HL-60/S4 (cell line): ENCODE results near the gene CLIC4.
"Not testable (repeated sequence)": the region's sequence is repeated elsewhere in the genome, so short reads cannot be mapped to it uniquely, and the experiment has no call there.

ENCODE experiments used
- in situ Hi-C: fragments of 300-500 bp; cut with MboI; formaldehyde crosslinking; loops from 2 replicates; pipeline ENCODE4 v1.14.3; 2022; ENCODE audit warnings: low sequenced_read_pairs

CLIC4 gene

DNA sequence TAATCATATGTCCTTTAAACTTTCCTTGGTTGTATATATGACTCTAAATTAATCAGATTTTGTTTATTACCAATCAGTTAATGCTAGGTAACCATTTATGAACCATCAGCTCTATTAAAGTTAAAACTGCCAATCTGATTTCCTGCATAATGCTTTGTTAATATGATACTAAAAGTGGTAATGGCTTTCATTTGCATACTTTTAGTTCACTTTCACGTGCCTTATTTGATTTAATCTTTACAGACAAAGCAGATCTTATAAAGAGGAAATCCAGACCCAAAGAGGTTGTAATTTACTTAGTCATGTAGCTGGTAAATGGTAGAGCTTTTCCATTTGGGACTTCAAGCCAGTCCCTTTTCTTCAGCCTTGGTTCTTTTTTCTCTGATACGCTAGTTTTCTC lies 61.3 kb downstream of the CLIC4 start:
- in situ Hi-C loops: no loop called here

- in situ Hi-C loops: not testable (repeated sequence)
Measured at GRCh38 chr1:24811494-24811893, 66.2 kb downstream of the CLIC4 start.

- in situ Hi-C loops: not testable (repeated sequence)
Measured at GRCh38 chr1:24820221-24820620, 75.0 kb downstream of the CLIC4 start.

- in situ Hi-C loops: no loop called here
Measured at GRCh38 chr1:24822887-24823286, 77.6 kb downstream of the CLIC4 start.

DNA sequence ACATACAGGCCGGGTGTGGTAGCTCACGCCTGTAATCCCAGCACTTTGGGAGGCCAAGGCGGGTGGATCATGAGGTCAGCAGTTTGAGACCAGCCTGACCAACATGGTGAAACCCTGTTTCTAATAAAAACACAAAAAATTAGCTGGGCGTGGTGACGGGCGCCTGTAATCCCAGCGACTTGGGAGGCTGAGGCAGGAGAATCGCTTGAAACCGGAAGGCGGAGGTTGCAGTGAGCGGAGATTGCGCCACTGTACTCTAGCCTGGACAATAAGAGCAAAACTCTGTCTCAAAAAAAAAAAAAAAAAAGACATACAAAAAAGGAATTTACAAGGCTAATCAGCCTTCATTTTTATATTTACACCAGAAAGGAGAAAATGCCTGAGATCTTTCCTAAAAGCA lies 78.2 kb downstream of the CLIC4 start:
- in situ Hi-C loops: not testable (repeated sequence)

DNA sequence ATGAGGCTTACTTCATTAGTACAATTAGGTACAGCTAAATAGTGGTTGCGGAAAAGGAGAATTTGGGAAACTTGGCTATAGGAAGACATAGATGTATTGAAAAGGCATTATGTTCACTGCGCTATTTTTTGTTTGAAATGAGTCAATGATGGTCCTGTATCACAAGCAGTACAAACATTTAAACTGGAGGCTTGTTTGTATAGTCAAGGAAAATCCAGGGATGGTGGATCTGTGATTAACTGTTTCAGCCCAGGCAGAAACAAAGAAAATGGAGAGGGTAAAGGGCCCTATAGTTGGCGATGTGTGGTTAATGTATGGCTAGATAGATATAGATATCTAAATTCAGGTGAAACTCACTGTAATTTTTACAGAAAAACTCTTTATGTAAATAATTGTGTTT lies 79.9 kb downstream of the CLIC4 start:
- in situ Hi-C loops: no loop called here

- in situ Hi-C loops: no loop called here
Measured at GRCh38 chr1:24826510-24826909, 81.3 kb downstream of the CLIC4 start.

DNA sequence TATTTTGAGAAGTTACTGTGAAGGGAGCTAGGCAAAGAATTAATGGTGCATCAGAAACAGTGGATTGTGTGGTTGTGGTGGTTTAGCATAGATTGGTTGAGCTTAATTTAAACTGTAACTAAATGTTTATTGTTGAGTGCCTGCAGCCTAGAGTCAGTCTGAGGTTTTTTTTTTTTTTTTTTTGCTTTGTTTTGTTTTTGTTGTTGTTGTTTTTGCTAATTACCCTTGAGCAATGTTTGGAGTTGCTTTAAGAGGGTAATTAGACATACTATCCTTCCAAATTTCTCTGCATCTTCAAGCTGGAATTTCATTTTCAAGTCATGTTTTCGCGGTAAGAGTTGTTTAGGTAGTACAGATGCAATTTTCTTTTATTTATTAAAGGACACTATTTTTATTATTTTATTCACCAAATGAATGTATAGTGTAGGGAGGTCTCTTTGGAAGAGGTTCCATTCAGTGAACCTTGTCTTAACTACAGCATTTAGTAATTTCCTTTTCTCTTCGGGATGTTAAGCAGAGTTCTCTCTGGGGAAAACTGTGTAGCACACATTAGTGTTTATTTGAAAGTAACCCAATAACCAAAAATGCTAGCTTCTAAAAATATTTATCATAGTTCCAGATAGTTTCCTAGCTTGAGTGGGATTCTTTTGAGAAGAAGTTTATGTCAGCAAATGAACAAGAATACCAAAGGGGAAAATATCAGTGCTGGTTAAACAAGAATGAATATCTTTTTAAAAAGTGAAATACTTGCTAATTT lies 82.3 kb downstream of the CLIC4 start:
- in situ Hi-C loops: no loop called here

- in situ Hi-C loops: no loop called here
Measured at GRCh38 chr1:24828183-24828886, 83.1 kb downstream of the CLIC4 start.

GRCh38 chr1:24828887-24829192 lies 83.6 kb downstream of the CLIC4 start:
- in situ Hi-C loops: no loop called here

- in situ Hi-C loops: no loop called here
Measured at GRCh38 chr1:24830680-24831272, 85.5 kb downstream of the CLIC4 start.

GRCh38 chr1:24841593-24841992 lies 96.3 kb downstream of the CLIC4 start:
- in situ Hi-C loops: no loop called here

- in situ Hi-C loops: loop anchor here (5.0 kb wide), 1 partner anchor 361 kb away; no protein-coding TSS in a partner anchor
Measured at GRCh38 chr1:24846671-24847070, 101.4 kb downstream of the CLIC4 start.

DNA sequence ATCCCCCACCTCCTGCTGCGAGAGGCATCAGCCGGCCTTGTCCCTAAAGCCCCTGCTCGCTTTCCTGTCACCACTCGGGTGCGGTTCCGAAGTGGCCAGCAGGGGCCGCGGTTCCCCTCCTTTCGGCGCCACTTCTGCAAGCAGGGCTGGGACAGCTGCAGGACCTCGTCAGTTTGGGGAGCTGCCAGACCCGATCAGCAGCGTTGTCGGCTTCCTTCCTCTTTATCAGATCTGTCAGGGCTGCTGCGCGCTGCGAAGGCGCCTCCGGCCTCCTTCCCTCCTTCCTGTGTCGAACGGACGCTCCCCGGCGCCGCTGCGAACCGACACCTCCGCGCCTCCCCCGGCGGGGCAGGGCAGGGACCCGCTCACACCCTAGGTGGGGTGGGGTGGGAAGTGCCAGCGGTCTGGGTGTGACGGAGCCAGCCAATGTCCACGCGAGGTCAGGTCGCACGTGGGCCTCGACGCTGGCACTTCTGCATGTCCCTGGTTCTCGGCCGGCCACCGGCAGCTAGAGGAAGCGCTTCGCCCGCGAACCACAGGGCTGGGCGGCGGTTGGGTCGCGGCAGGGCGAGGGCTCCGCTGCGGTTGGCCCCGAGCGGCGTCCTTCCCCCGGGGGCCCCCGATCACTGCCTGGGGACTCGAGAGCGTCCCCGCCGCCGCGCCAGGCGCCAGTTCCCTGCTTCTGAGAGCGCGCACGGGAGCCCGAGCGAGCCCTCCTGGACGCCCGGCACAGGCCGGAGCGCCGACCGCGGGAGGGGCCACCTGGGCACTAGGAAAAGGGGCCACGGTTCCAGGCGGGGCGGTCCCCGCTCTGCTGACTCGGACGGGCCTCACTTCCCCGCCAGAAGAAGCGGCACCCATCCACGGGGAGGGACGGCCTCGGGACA lies 103.0 kb downstream of the CLIC4 start:
- in situ Hi-C loops: loop anchor here (5.0 kb wide), 1 partner anchor 359 kb away; no protein-coding TSS in a partner anchor

DNA sequence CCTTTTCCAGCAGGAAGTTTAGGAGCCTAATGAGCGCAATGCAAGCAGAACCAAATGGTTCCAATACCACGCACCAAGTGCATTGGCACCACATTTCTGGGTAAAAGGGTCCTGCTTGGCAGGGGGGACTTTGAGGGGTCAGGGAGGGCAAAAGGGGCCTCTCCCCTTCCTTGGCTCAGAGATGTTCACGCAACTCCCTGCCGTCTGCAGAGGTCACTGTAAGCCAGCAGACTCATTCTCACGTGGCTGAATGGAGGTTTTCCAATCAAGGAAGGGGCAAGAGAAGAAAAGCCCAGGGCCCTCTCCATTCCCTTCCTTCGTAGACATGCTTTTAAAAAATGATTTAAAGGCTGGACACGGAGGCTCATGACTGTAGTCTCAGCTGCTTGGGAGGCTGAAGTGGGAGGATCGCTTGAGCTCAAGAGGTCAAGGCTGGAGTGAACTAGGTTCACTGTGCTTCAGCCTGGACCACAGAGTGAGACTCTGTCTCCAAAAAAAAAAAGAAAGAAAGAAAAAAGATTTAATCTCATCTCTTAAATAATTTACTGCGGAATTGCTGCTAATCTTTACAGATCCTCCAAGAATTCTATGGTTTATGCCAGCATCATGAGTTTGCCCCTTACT lies 104.5 kb downstream of the CLIC4 start:
- in situ Hi-C loops: loop anchor here (5.0 to 25.0 kb wide), 2 partner anchors 358 to 963 kb away; partner anchors contain the start of genes MTFR1L and SELENON

DNA sequence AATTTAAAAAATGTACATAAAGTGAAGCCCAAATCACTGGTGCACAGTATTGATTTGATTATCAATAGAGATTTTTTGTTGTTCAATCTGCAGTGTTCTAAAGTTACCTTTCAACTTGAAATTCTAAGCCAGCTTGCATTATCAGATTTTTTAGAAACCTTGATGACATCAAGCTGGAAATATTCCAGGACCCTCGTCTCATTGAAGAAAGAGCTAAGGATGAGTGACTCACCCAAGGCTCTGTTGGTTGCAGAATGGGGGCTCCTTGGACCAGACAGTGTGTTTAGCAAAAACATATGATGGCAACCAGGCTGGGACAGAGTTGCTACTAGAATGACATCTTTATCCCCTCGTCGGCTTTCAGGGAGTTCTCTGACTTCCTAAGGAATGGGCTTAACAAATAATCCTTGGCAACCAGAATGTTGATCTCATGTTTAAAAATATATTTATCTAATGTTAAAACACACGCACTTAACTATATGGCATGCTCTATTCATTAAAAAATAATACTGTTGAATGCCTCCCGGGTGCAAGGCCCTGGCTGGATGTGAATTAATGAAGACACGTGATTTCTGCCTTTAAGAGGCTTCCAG lies 105.2 kb downstream of the CLIC4 start:
- in situ Hi-C loops: loop anchor here (25.0 kb wide), 1 partner anchor 962 kb away; the partner anchor contains the start of genes MTFR1L and SELENON

- in situ Hi-C loops: loop anchor here (25.0 kb wide), 1 partner anchor 959 kb away; the partner anchor contains the start of genes MTFR1L and SELENON
Measured at GRCh38 chr1:24853649-24854048, 108.4 kb downstream of the CLIC4 start.

DNA sequence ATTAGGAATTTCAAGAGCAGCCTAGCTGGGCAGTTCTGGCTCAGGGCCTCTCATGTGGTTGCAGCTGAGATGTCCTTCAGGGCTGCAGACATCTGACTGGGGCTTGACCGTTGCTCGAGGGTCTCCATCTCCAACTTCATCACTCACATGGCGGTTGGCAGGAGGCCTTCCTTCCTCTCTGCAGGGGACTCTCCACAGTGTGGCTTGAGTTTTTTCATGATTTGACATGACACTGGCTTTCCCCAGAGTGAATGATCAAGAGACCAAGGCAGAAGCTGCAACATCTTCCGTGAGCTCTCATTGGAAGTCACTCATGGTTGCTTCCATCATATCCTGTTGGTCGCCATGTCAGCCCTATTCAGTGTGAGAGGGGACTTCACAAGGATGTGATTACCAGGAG lies 110.2 kb downstream of the CLIC4 start:
- in situ Hi-C loops: loop anchor here (25.0 kb wide), 1 partner anchor 957 kb away; the partner anchor contains the start of genes MTFR1L and SELENON

GRCh38 chr1:24856787-24857506 lies 111.7 kb downstream of the CLIC4 start:
- in situ Hi-C loops: loop anchor here (25.0 kb wide), 1 partner anchor 955 kb away; the partner anchor contains the start of genes MTFR1L and SELENON
